K562 (cell line): ENCODE data around the gene TRIM44. TPM values are rescaled to one million over a fixed set of nuclear protein-coding genes. Genes with fewer than 3 reads are reported as not detected.

Experiments
- ASH1L ChIP-seq: fragments of 450-650 bp; IDR thresholded peaks from 2 replicates; pipeline ENCODE4 v1.6.1; 2018; ENCODE audit warnings: borderline replicate concordance, mild to moderate bottlenecking, low read depth; ENCODE audit not compliant: partially characterized antibody
- C11orf30 ChIP-seq: fragments of 450-650 bp; IDR thresholded peaks from 2 replicates; pipeline ENCODE4 v1.6.1; 2016; ENCODE audit warnings: low read depth, mild to moderate bottlenecking
- CEBPG ChIP-seq, 3 experiments: fragments of 200-800 bp in 1 of 3; sonication (Bioruptor generic) in 1 of 3; sonication (generic) in 1 of 3; formaldehyde crosslinking in 1 of 3; IDR thresholded peaks in 2 of 3; conservative IDR thresholded peaks in 1 of 3; 2 replicates each; pipeline versions ENCODE4 v1.6.1 to v1.8.0; 2016 to 2022; ENCODE audit warnings: missing compliant biosample characterization in 2 of 3, missing genetic modification characterization in 2 of 3, mild to moderate bottlenecking in 1 of 3, missing genetic modification reagents in 1 of 3
- ETV1 ChIP-seq: fragments of 450-650 bp; conservative IDR thresholded peaks from 2 replicates; pipeline ENCODE4 v1.6.1; 2016; ENCODE audit warnings: missing genetic modification characterization, control low read depth, low read depth, missing compliant biosample characterization
- KDM5B ChIP-seq: fragments of 200-600 bp; sonication (generic); IDR thresholded peaks from 2 replicates; pipeline ENCODE4 v1.6.1; 2012; ENCODE audit warnings: low read depth, mild to moderate bottlenecking, moderate library complexity, low read length, control low read depth, inconsistent platforms; ENCODE audit not compliant: insufficient replicate concordance
- MYC ChIP-seq, 2 experiments: fragments of 250-450 bp in 1 of 2; sonication (Bioruptor Pico) in 1 of 2; IDR thresholded peaks; 2 replicates each; pipeline versions ENCODE4 v1.5.1 to v1.6.1; 2012 to 2021; ENCODE audit warnings: low read depth in 2 of 2, borderline replicate concordance in 1 of 2, improper control_type of control experiment in 1 of 2, low read length in 1 of 2, mild to moderate bottlenecking in 1 of 2, moderate library complexity in 1 of 2
- NEUROD1 ChIP-seq: fragments of 150-350 bp; IDR thresholded peaks from 2 replicates; pipeline ENCODE4 v1.6.1; 2014; ENCODE audit warnings: borderline replicate concordance, low read length, low read depth; ENCODE audit not compliant: partially characterized antibody
- RB1 ChIP-seq: fragments of 450-650 bp; IDR thresholded peaks from 2 replicates; pipeline ENCODE4 v1.6.1; 2017; ENCODE audit warnings: low read depth, mild to moderate bottlenecking
- SIN3B ChIP-seq: fragments of 450-650 bp; IDR thresholded peaks from 2 replicates; pipeline ENCODE4 v1.6.1; 2017; ENCODE audit warnings: low read depth, mild to moderate bottlenecking, moderate library complexity
- YY1 ChIP-seq, 3 experiments: IDR thresholded peaks; 2 replicates each; pipeline ENCODE4 v1.6.1; 2011; ENCODE audit warnings: low read length in 2 of 3, mild to moderate bottlenecking in 2 of 3, moderate library complexity in 2 of 3, borderline replicate concordance in 1 of 3, control low read depth in 1 of 3, low read depth in 1 of 3; ENCODE audit not compliant: insufficient read depth in 3 of 3, insufficient replicate concordance in 2 of 3, control insufficient read depth in 1 of 3, insufficient read length in 1 of 3; ENCODE audit errors: extremely low read depth in 1 of 3
- ZNF146 ChIP-seq: IDR thresholded peaks from one replicate; pipeline ENCODE4 v1.6.1; 2018; ENCODE audit warnings: missing compliant biosample characterization; ENCODE audit not compliant: unreplicated experiment
- ZNF232 ChIP-seq: sonication (generic); formaldehyde crosslinking; IDR thresholded peaks from 2 replicates; pipeline ENCODE4 v1.8.0; 2022; ENCODE audit warnings: mild to moderate bottlenecking, missing genetic modification reagents
- ZNF282 ChIP-seq: sonication (generic); formaldehyde crosslinking; IDR thresholded peaks from 2 replicates; pipeline ENCODE4 v1.8.1; 2023; ENCODE audit warnings: missing genetic modification reagents
- ZNF766 ChIP-seq: fragments of 200-800 bp; sonication (Bioruptor generic); conservative IDR thresholded peaks from 2 replicates; pipeline ENCODE4 v1.6.1; 2016; ENCODE audit warnings: missing genetic modification characterization, missing compliant biosample characterization
- polyA plus RNA-seq, 8 experiments: library from polyadenylated mRNA; depleted of rRNA in 4 of 8; stranded (reverse) in 5 of 8; unstranded in 3 of 8; fragments of >200 nt; fragmentation: Nextera tagmentation in 2 of 8; fragmentation: Illumina TruSeq in 1 of 8; extraction: Ambion mirVana in 2 of 8; extraction: Trizol in 1 of 8; gene quantifications; 2 replicates each; pipeline versions ENCODE4 v1.2.1 to v1.2.3, GENCODE V29; 2011 to 2014; ENCODE audit warnings: inconsistent platforms in 1 of 8, missing spikeins in 1 of 8
- total RNA-seq, 7 experiments: library from RNA; depleted of rRNA in 6 of 7; stranded (reverse); fragments of >200 nt in 6 of 7; fragmentation: Illumina TruSeq in 2 of 7; extraction: Trizol in 2 of 7; gene quantifications; 2 replicates each; pipeline versions ENCODE4 v1.2.1 to v1.2.3, GENCODE V29; 2011 to 2021; ENCODE audit warnings: low replicate concordance in 1 of 7
- TF ChIP-seq, protein P1 (sequence below): sonication (generic); formaldehyde crosslinking; IDR thresholded peaks from 2 replicates; pipeline ENCODE4 v1.8.0; 2023; ENCODE audit warnings: missing genetic modification reagents, mild to moderate bottlenecking, borderline replicate concordance
- TF ChIP-seq, protein P2 (sequence below), 2 experiments: IDR thresholded peaks; 2 replicates each; pipeline ENCODE4 v1.6.1; 2012; ENCODE audit warnings: improper control_type of control experiment in 2 of 2, low read depth in 2 of 2, low read length in 2 of 2, borderline replicate concordance in 1 of 2

Gene TRIM44
- total and polyA plus RNA-seq, 9 of the 15 experiments (the other 6 are each of a cell fraction or from before 2014, with no cell fraction given), result 8.3 to 105 (median 37.2) TPM

DNA sequence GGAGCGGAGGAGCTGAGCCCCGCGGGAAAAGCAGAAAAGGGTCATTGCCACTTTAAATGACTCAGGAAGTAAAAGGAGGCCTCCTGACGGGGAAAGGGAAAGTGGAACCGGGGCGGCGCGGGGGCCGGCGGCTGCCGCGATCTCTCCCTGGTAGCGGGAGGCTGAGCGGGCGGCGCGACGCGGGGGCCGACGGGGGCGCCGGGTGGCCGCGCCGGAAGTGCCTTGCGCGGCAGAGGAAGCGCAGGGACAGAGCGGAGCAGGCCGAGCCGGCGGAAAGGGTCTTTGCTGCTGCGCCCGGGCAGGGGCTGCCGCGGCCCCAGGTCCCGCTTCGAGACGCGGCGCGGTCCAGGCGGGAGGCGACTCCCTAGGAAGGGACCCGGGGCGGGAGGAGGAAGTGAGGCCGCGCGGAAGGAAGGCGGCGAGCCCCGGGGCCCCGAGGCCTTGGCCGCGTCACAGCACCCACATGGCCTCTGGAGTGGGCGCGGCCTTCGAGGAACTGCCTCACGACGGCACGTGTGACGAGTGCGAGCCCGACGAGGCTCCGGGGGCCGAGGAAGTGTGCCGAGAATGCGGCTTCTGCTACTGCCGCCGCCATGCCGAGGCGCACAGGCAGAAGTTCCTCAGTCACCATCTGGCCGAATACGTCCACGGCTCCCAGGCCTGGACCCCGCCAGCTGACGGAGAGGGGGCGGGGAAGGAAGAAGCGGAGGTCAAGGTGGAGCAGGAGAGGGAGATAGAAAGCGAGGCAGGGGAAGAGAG is at the start of gene TRIM44 (continued):
- TF ChIP-seq, protein P1, sequence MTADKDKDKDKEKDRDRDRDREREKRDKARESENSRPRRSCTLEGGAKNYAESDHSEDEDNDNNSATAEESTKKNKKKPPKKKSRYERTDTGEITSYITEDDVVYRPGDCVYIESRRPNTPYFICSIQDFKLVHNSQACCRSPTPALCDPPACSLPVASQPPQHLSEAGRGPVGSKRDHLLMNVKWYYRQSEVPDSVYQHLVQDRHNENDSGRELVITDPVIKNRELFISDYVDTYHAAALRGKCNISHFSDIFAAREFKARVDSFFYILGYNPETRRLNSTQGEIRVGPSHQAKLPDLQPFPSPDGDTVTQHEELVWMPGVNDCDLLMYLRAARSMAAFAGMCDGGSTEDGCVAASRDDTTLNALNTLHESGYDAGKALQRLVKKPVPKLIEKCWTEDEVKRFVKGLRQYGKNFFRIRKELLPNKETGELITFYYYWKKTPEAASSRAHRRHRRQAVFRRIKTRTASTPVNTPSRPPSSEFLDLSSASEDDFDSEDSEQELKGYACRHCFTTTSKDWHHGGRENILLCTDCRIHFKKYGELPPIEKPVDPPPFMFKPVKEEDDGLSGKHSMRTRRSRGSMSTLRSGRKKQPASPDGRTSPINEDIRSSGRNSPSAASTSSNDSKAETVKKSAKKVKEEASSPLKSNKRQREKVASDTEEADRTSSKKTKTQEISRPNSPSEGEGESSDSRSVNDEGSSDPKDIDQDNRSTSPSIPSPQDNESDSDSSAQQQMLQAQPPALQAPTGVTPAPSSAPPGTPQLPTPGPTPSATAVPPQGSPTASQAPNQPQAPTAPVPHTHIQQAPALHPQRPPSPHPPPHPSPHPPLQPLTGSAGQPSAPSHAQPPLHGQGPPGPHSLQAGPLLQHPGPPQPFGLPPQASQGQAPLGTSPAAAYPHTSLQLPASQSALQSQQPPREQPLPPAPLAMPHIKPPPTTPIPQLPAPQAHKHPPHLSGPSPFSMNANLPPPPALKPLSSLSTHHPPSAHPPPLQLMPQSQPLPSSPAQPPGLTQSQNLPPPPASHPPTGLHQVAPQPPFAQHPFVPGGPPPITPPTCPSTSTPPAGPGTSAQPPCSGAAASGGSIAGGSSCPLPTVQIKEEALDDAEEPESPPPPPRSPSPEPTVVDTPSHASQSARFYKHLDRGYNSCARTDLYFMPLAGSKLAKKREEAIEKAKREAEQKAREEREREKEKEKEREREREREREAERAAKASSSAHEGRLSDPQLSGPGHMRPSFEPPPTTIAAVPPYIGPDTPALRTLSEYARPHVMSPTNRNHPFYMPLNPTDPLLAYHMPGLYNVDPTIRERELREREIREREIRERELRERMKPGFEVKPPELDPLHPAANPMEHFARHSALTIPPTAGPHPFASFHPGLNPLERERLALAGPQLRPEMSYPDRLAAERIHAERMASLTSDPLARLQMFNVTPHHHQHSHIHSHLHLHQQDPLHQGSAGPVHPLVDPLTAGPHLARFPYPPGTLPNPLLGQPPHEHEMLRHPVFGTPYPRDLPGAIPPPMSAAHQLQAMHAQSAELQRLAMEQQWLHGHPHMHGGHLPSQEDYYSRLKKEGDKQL (CRISPR knock-in tag), result peak; percentile 77; the same call in 1 of the 2 replicates
- peak; percentile 45 for TF ChIP-seq KDM5B
- peak in 1 of 3 experiments; percentile 81 for TF ChIP-seq YY1 (IDR thresholded peaks at IDR 0.05; ENCODE audit: borderline replicate concordance in 1 of 3, control insufficient read depth in 1 of 3, extremely low read depth in 1 of 3, insufficient read depth in 3 of 3, insufficient read length in 1 of 3, insufficient replicate concordance in 2 of 3, low read depth in 1 of 3, low read length in 2 of 3)
- TF ChIP-seq MYC (IDR thresholded peaks at IDR 0.05; ENCODE audit: low read depth, low read length), result peak; percentile 97
- peak; percentile 90; the same call in 1 of the 2 replicates for TF ChIP-seq MYC (CRISPR knock-in tag; IDR thresholded peaks at IDR 0.05; ENCODE audit: borderline replicate concordance, low read depth)
- TF ChIP-seq ASH1L, result peak; percentile 79
- TF ChIP-seq SIN3B, result peak; percentile 84
- TF ChIP-seq NEUROD1, result peak; percentile 45
- TF ChIP-seq RB1, result peak; percentile 78
- peak; percentile 98 for TF ChIP-seq ZNF232 (CRISPR knock-in tag)
- TF ChIP-seq ZNF282 (CRISPR knock-in tag), result peak; percentile 99
- TF ChIP-seq C11orf30, result peak; percentile 26; the same call in 1 of the 2 replicates
- peak; percentile 67; the same call in 1 of the 2 replicates for TF ChIP-seq CEBPG (CRISPR knock-in tag; IDR thresholded peaks at IDR 0.05)
- TF ChIP-seq CEBPG (tag; conservative IDR thresholded peaks at IDR 0.05 in 1 of 2, IDR thresholded peaks at IDR 0.05 in 1 of 2), result no peak
- TF ChIP-seq, protein P2, sequence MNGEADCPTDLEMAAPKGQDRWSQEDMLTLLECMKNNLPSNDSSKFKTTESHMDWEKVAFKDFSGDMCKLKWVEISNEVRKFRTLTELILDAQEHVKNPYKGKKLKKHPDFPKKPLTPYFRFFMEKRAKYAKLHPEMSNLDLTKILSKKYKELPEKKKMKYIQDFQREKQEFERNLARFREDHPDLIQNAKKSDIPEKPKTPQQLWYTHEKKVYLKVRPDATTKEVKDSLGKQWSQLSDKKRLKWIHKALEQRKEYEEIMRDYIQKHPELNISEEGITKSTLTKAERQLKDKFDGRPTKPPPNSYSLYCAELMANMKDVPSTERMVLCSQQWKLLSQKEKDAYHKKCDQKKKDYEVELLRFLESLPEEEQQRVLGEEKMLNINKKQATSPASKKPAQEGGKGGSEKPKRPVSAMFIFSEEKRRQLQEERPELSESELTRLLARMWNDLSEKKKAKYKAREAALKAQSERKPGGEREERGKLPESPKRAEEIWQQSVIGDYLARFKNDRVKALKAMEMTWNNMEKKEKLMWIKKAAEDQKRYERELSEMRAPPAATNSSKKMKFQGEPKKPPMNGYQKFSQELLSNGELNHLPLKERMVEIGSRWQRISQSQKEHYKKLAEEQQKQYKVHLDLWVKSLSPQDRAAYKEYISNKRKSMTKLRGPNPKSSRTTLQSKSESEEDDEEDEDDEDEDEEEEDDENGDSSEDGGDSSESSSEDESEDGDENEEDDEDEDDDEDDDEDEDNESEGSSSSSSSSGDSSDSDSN (IDR thresholded peaks at IDR 0.05; ENCODE audit: borderline replicate concordance in 1 of 2, low read depth in 2 of 2, low read length in 2 of 2), result 0 out of 4 replicates have a peak, but pooled peaks of 1 of the 2 experiments have one; percentile 49
- TF ChIP-seq ZNF766, result 0 out of 2 replicates have a peak, but pooled peaks have one; percentile 24
- TF ChIP-seq ETV1 (tag), result peak; percentile 56
- peak; percentile 57 for TF ChIP-seq ZNF146 (CRISPR knock-in tag)
